Keratinocyte (primary cell): ENCODE results near the gene FGF12. TPM values are rescaled to one million over a fixed set of nuclear protein-coding genes. Genes with fewer than 3 reads are reported as not detected.

Experiments
- DNase-seq: peaks from one replicate; pipeline ENCODE4 v3.0.0-alpha.2; 2011; ENCODE audit warnings: low read depth, missing footprints, low spot score
- FAIRE-seq: peaks from 2 replicates; lab custom pipeline; 2011; peaks lifted over from hg19 to GRCh38; lab: Jason Lieb, UNC
- H2AFZ ChIP-seq: 2 replicates; pipeline ENCODE4 v1.6.0; 2012; ENCODE audit warnings: low read length, control low read depth, inconsistent platforms; ENCODE audit not compliant: control insufficient read depth
- H3K27ac ChIP-seq: 2 replicates; pipeline ENCODE4 v1.5.1; 2011; ENCODE audit warnings: low read length; ENCODE audit not compliant: control insufficient read depth, insufficient read depth
- H3K27me3 ChIP-seq: 3 replicates; pipeline ENCODE4 v1.6.0; 2011; ENCODE audit warnings: low read length; ENCODE audit not compliant: control insufficient read depth, insufficient read depth; ENCODE audit errors: extremely low read depth
- H3K36me3 ChIP-seq, 2 experiments: 2 replicates in 1 of 2; 3 replicates in 1 of 2; pipeline ENCODE4 v1.5.1; 2011; ENCODE audit warnings: low read length in 2 of 2, mild to moderate bottlenecking in 1 of 2; ENCODE audit not compliant: control insufficient read depth in 2 of 2, insufficient read depth in 2 of 2; ENCODE audit errors: extremely low read depth in 1 of 2
- H3K4me1 ChIP-seq: 3 replicates; pipeline ENCODE4 v1.5.1; 2011; ENCODE audit warnings: low read length; ENCODE audit not compliant: control insufficient read depth, insufficient read depth; ENCODE audit errors: extremely low read depth
- H3K4me2 ChIP-seq: 3 replicates; pipeline ENCODE4 v1.6.0; 2011; ENCODE audit warnings: low read depth, low read length; ENCODE audit not compliant: control insufficient read depth, insufficient read depth; ENCODE audit errors: extremely low read depth
- H3K4me3 ChIP-seq, 3 experiments: fragments of 200-600 bp in 1 of 3; sonication (generic) in 1 of 3; 2 replicates in 2 of 3; 3 replicates in 1 of 3; pipeline ENCODE4 v1.5.1; 2011 to 2016; ENCODE audit warnings: low read length in 3 of 3, mild to moderate bottlenecking in 3 of 3, control low read depth in 2 of 3, inconsistent platforms in 1 of 3, low read depth in 1 of 3, mixed read lengths in 1 of 3, mixed run types in 1 of 3, moderate library complexity in 1 of 3; ENCODE audit not compliant: control insufficient read depth in 2 of 3, insufficient read depth in 2 of 3; ENCODE audit errors: extremely low read depth in 1 of 3
- H3K79me2 ChIP-seq: 2 replicates; pipeline ENCODE4 v1.6.0; 2012; ENCODE audit warnings: low read length; ENCODE audit not compliant: control insufficient read depth, insufficient read depth
- H3K9ac ChIP-seq: 3 replicates; pipeline ENCODE4 v1.6.0; 2011; ENCODE audit warnings: low read length; ENCODE audit not compliant: control insufficient read depth, insufficient read depth; ENCODE audit errors: extremely low read depth
- H3K9me1 ChIP-seq: 3 replicates; pipeline ENCODE4 v1.6.0; 2011; ENCODE audit warnings: low read length; ENCODE audit not compliant: control insufficient read depth, insufficient read depth; ENCODE audit errors: extremely low read depth
- H3K9me3 ChIP-seq: 2 replicates; pipeline ENCODE4 v1.5.1; 2012; ENCODE audit warnings: low read depth, low read length; ENCODE audit not compliant: control insufficient read depth
- H4K20me1 ChIP-seq: 3 replicates; pipeline ENCODE4 v1.6.0; 2011; ENCODE audit warnings: low read length; ENCODE audit not compliant: control insufficient read depth, insufficient read depth; ENCODE audit errors: extremely low read depth
- EZH2 ChIP-seq: IDR thresholded peaks from one replicate; pipeline ENCODE4 v1.6.1; 2012; ENCODE audit warnings: inconsistent platforms, mild to moderate bottlenecking, low read length, moderate library complexity
- dilution Hi-C: fragments of 300-500 bp; cut with MboI; formaldehyde crosslinking; loops from one replicate; pipeline ENCODE4 v1.7.0; 2020; ENCODE audit warnings: low sequenced_read_pairs; ENCODE audit not compliant: extremely low pct_ligation_motif_present
- polyA plus RNA-seq, 5 experiments: library from polyadenylated mRNA; depleted of rRNA in 3 of 5; stranded (reverse) in 3 of 5; stranded (forward) in 1 of 5; unstranded in 1 of 5; fragments of >200 nt; gene quantifications; 1 replicate in 1 of 5; 2 replicates in 3 of 5; 3 replicates in 1 of 5; pipeline versions ENCODE4 v1.2.1 to v1.2.3, GENCODE V29; 2011 to 2012; ENCODE audit warnings: missing spikeins in 2 of 5, low read depth in 1 of 5, low replicate concordance in 1 of 5
- TF ChIP-seq, protein P1 (sequence below), 3 experiments: IDR thresholded peaks in 1 of 3; conservative IDR thresholded peaks in 1 of 3; optimal IDR thresholded peaks in 1 of 3; 2 replicates in 2 of 3; 3 replicates in 1 of 3; pipeline versions ENCODE3 to v1.5.1; 2011; ENCODE audit warnings: low read length in 3 of 3, mild to moderate bottlenecking in 3 of 3, moderate library complexity in 2 of 3, control low read depth in 1 of 3, inconsistent platforms in 1 of 3; ENCODE audit not compliant: insufficient read depth in 2 of 3; ENCODE audit errors: extremely low read depth in 1 of 3

Gene FGF12
- polyA plus RNA-seq, 1 donor (not counting 4 experiments of a cell fraction or from before 2014, with no cell fraction given), result 4.1 TPM

DNA sequence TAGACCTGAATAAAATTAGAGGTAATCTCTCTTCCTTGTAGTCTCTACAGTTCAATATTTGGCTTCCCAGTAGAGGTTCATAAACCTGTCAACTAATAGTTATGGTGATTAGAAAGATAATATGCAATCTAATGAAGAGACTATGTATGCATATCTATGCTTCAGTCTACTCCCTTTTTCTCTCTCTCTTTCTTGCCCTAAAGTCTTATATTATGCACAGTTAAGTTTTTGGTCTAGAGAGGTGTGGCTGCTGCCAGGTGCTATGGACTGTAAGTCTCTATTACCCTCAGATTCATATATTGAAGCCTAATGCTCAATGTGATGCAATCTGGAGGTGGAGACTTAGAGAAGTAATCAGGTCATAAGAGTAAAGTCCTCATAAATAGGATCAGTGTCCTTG, 413.7 kb downstream of the FGF12 start:
- FAIRE-seq (no peak), DNase-seq (no peak)
- Histone ChIP-seq H3K36me3 (no peaks in the 10 kb centered on the region), H4K20me1 (no peaks in the 10 kb centered on the region), H3K79me2 (no peaks in the 10 kb centered on the region), H3K4me1 (no peaks in the 10 kb centered on the region), H3K4me3 (no peak overlapping the region), H3K9ac (no peak overlapping the region), H3K9me3 (no peaks in the 10 kb centered on the region), H3K27ac (no peak overlapping the region), H3K27me3 (no peaks in the 10 kb centered on the region), H2AFZ (no peak overlapping the region), H3K4me2 (no peak overlapping the region), H3K9me1 (no peaks in the 10 kb centered on the region)
- no peak for TF ChIP-seq EZH2
- TF ChIP-seq, protein P1, sequence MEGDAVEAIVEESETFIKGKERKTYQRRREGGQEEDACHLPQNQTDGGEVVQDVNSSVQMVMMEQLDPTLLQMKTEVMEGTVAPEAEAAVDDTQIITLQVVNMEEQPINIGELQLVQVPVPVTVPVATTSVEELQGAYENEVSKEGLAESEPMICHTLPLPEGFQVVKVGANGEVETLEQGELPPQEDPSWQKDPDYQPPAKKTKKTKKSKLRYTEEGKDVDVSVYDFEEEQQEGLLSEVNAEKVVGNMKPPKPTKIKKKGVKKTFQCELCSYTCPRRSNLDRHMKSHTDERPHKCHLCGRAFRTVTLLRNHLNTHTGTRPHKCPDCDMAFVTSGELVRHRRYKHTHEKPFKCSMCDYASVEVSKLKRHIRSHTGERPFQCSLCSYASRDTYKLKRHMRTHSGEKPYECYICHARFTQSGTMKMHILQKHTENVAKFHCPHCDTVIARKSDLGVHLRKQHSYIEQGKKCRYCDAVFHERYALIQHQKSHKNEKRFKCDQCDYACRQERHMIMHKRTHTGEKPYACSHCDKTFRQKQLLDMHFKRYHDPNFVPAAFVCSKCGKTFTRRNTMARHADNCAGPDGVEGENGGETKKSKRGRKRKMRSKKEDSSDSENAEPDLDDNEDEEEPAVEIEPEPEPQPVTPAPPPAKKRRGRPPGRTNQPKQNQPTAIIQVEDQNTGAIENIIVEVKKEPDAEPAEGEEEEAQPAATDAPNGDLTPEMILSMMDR (optimal IDR thresholded peaks at IDR 0.05 in 1 of 3, IDR thresholded peaks at IDR 0.05 in 1 of 3, conservative IDR thresholded peaks at IDR 0.05 in 1 of 3; ENCODE audit: extremely low read depth in 1 of 3, insufficient read depth in 2 of 3, low read length in 3 of 3), result no peak
- dilution Hi-C loops, result no loop called here

DNA sequence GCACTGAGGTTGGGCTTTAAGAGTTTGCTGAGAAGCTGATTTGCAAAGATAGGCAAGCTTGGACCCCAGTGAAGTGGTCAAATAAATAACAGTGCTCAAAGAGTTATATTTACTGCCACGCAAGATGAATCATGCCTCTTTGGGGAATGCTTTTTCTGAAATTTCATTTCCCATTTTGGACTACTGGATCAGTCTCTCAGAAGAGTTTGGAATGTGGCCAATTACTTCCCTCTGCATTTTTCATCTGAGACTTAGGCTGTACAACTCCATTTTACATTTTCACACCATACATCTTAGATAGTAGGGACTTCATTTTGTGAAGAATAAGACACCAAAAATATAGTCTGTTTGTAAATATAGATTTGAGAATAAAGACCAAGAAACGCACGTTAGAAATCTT, 419.7 kb downstream of the FGF12 start:
- Histone ChIP-seq H3K27ac (no peak overlapping the region), H3K4me1 (no peaks in the 10 kb centered on the region)

More for the DNA sequence above, 419.7 kb downstream of the FGF12 start:
- Histone ChIP-seq H3K9me1 (no peaks in the 10 kb centered on the region), H3K4me3 (no peak overlapping the region), H2AFZ (no peak overlapping the region), H3K36me3 (no peaks in the 10 kb centered on the region), H4K20me1 (no peaks in the 10 kb centered on the region), H3K79me2 (no peaks in the 10 kb centered on the region), H3K4me2 (no peak overlapping the region), H3K9me3 (no peaks in the 10 kb centered on the region), H3K27me3 (no peaks in the 10 kb centered on the region), H3K9ac (no peak overlapping the region)
- DNase-seq, result no peak
- TF ChIP-seq, protein P1 (optimal IDR thresholded peaks at IDR 0.05 in 1 of 3, IDR thresholded peaks at IDR 0.05 in 1 of 3, conservative IDR thresholded peaks at IDR 0.05 in 1 of 3; ENCODE audit: extremely low read depth in 1 of 3, insufficient read depth in 2 of 3, low read length in 3 of 3), result no peak
- TF ChIP-seq EZH2, result no peak
- FAIRE-seq, result no peak
- dilution Hi-C loops, result no loop called here
